ENCODE measurements around the gene CMSS1. TPM values are rescaled to one million over a fixed set of nuclear protein-coding genes. Genes with fewer than 3 reads are reported as not detected.

The CMSS1 gene
- total RNA-seq, 1 experiment from 2014 or later: 77.8 TPM

GRCh38 chr3:99850608-99851007 is 32.9 kb downstream of the CMSS1 start:
- DNase-seq (ENCODE audit: extremely low read depth, low read depth): no peak

- DNase-seq (ENCODE audit: extremely low read depth, low read depth): no peak
These were observed 34.3 kb downstream of the CMSS1 start for GRCh38 chr3:99851955-99852354.

- no peak for DNase-seq (ENCODE audit: extremely low read depth, low read depth)
These were observed 35.2 kb downstream of the CMSS1 start for GRCh38 chr3:99852851-99853250.

GRCh38 chr3:99854756-99855298 is 37.2 kb downstream of the CMSS1 start:
- no peak for DNase-seq (ENCODE audit: extremely low read depth, low read depth)

GRCh38 chr3:99855900-99856299 is 38.2 kb downstream of the CMSS1 start:
- no peak for DNase-seq (ENCODE audit: extremely low read depth, low read depth)

GRCh38 chr3:99856437-99857220 is 39.0 kb downstream of the CMSS1 start:
- no peak for DNase-seq (ENCODE audit: extremely low read depth, low read depth)

GRCh38 chr3:99857278-99857677 is 39.6 kb downstream of the CMSS1 start:
- no peak for DNase-seq (ENCODE audit: extremely low read depth, low read depth)

GRCh38 chr3:99858469-99858868 is 40.8 kb downstream of the CMSS1 start:
- DNase-seq (ENCODE audit: extremely low read depth, low read depth): no peak

- no peak for DNase-seq (ENCODE audit: extremely low read depth, low read depth)
These were observed 42.2 kb downstream of the CMSS1 start for GRCh38 chr3:99859825-99860224.

- no peak for DNase-seq (ENCODE audit: extremely low read depth, low read depth)
These were observed 43.6 kb downstream of the CMSS1 start for GRCh38 chr3:99861216-99861615.

GRCh38 chr3:99862208-99862607 is 44.5 kb downstream of the CMSS1 start:
- no peak for DNase-seq (ENCODE audit: extremely low read depth, low read depth)

- DNase-seq (ENCODE audit: extremely low read depth, low read depth): no peak
These were observed 45.3 kb downstream of the CMSS1 start for GRCh38 chr3:99863002-99863401.

- no peak for DNase-seq (ENCODE audit: extremely low read depth, low read depth)
These were observed 45.9 kb downstream of the CMSS1 start for GRCh38 chr3:99863588-99863987.

GRCh38 chr3:99864289-99864688 is 46.6 kb downstream of the CMSS1 start:
- DNase-seq (ENCODE audit: extremely low read depth, low read depth): no peak

- DNase-seq (ENCODE audit: extremely low read depth, low read depth): no peak
These were observed 47.7 kb downstream of the CMSS1 start for GRCh38 chr3:99865321-99865720.

GRCh38 chr3:99866261-99866761 is 48.6 kb downstream of the CMSS1 start:
- DNase-seq (ENCODE audit: extremely low read depth, low read depth): no peak

- no peak for DNase-seq (ENCODE audit: extremely low read depth, low read depth)
These were observed 50.1 kb downstream of the CMSS1 start for GRCh38 chr3:99867594-99868310.

GRCh38 chr3:99868311-99868646 is 50.6 kb downstream of the CMSS1 start:
- no peak for DNase-seq (ENCODE audit: extremely low read depth, low read depth)

GRCh38 chr3:99869621-99870020 is 52.0 kb downstream of the CMSS1 start:
- no peak for DNase-seq (ENCODE audit: extremely low read depth, low read depth)

GRCh38 chr3:99870712-99871111 is 53.0 kb downstream of the CMSS1 start:
- DNase-seq (ENCODE audit: extremely low read depth, low read depth): no peak

GRCh38 chr3:99871231-99872045 is 53.8 kb downstream of the CMSS1 start:
- DNase-seq (ENCODE audit: extremely low read depth, low read depth): no peak
